ENCODE measurements around the gene FMO1. TPM values are rescaled to one million over a fixed set of nuclear protein-coding genes. Genes with fewer than 3 reads are reported as not detected.

Gene FMO1
- polyA plus RNA-seq, 1 donor from 2014 or later, result not detected

DNA sequence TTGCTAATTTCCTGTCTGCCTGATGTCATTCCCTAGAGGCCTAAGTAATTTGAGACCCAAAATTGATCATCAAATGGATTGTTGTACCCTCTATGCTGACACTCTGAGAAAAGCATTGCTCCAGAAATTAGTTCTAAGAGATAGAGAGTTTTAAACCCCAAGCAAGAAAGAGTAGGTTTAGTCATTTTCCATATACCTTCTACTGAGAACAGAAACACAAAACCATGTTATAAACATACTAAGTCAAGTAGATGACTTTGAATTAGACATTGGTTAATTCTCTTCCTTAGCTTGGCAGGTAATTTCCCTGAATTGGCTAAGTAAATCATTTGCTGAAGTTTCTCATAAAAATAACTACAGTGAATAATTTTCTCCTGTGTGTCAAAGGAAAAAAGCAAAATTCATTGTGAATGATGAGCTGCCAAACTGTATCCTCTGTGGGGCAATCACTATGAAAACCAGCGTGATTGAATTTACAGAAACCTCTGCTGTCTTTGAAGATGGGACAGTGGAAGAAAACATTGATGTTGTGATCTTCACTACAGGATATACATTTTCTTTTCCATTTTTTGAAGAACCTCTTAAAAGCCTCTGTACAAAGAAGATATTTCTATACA lies 85.8 kb downstream of the FMO1 start:
- H4K20me1 ChIP-seq (ENCODE audit: insufficient read depth), result no peaks in the 10 kb centered on the region
- no peak overlapping the region for H3K9ac ChIP-seq (ENCODE audit: low read length)
- no peak overlapping the region for H3K4me2 ChIP-seq (ENCODE audit: low read length)
- TF ChIP-seq EZH2 (IDR thresholded peaks at IDR 0.05; ENCODE audit: borderline replicate concordance, insufficient read depth, low read length, poor library complexity, severe bottlenecking) (no peak), SMC3 (conservative IDR thresholded peaks at IDR 0.05; ENCODE audit: poor library complexity) (no peak), TAF1 (IDR thresholded peaks at IDR 0.05; ENCODE audit: low read depth) (no peak), RAD21 (conservative IDR thresholded peaks at IDR 0.05) (no peak), EP300 (conservative IDR thresholded peaks at IDR 0.05; ENCODE audit: poor library complexity, severe bottlenecking) (no peak), POLR2AphosphoS5 (IDR thresholded peaks at IDR 0.05) (no peak), MXI1 (conservative IDR thresholded peaks at IDR 0.05; ENCODE audit: poor library complexity, severe bottlenecking) (no peak)
- TF ChIP-seq, protein P1, sequence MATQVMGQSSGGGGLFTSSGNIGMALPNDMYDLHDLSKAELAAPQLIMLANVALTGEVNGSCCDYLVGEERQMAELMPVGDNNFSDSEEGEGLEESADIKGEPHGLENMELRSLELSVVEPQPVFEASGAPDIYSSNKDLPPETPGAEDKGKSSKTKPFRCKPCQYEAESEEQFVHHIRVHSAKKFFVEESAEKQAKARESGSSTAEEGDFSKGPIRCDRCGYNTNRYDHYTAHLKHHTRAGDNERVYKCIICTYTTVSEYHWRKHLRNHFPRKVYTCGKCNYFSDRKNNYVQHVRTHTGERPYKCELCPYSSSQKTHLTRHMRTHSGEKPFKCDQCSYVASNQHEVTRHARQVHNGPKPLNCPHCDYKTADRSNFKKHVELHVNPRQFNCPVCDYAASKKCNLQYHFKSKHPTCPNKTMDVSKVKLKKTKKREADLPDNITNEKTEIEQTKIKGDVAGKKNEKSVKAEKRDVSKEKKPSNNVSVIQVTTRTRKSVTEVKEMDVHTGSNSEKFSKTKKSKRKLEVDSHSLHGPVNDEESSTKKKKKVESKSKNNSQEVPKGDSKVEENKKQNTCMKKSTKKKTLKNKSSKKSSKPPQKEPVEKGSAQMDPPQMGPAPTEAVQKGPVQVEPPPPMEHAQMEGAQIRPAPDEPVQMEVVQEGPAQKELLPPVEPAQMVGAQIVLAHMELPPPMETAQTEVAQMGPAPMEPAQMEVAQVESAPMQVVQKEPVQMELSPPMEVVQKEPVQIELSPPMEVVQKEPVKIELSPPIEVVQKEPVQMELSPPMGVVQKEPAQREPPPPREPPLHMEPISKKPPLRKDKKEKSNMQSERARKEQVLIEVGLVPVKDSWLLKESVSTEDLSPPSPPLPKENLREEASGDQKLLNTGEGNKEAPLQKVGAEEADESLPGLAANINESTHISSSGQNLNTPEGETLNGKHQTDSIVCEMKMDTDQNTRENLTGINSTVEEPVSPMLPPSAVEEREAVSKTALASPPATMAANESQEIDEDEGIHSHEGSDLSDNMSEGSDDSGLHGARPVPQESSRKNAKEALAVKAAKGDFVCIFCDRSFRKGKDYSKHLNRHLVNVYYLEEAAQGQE (IDR thresholded peaks at IDR 0.05; ENCODE audit: borderline replicate concordance), result no peak
- TF ChIP-seq, protein P2, sequence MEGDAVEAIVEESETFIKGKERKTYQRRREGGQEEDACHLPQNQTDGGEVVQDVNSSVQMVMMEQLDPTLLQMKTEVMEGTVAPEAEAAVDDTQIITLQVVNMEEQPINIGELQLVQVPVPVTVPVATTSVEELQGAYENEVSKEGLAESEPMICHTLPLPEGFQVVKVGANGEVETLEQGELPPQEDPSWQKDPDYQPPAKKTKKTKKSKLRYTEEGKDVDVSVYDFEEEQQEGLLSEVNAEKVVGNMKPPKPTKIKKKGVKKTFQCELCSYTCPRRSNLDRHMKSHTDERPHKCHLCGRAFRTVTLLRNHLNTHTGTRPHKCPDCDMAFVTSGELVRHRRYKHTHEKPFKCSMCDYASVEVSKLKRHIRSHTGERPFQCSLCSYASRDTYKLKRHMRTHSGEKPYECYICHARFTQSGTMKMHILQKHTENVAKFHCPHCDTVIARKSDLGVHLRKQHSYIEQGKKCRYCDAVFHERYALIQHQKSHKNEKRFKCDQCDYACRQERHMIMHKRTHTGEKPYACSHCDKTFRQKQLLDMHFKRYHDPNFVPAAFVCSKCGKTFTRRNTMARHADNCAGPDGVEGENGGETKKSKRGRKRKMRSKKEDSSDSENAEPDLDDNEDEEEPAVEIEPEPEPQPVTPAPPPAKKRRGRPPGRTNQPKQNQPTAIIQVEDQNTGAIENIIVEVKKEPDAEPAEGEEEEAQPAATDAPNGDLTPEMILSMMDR (IDR thresholded peaks at IDR 0.05; ENCODE audit: poor library complexity, severe bottlenecking), result no peak
- H3K4me3 ChIP-seq (ENCODE audit: low read length), result no peak overlapping the region
- no peaks in the 10 kb centered on the region for H3K9me2 ChIP-seq (ENCODE audit: insufficient read depth, low read length)
- no peaks in the 10 kb centered on the region for H3K36me3 ChIP-seq (ENCODE audit: insufficient read depth, low read length)
- no peaks in the 10 kb centered on the region for H3K79me2 ChIP-seq (replicated peaks; ENCODE audit: insufficient read depth, low read length)
- no peaks in the 10 kb centered on the region for H3K27me3 ChIP-seq (ENCODE audit: insufficient read depth, low read depth, low read length)
- no peak overlapping the region for H3K27ac ChIP-seq (ENCODE audit: low read length)
- H3F3A ChIP-seq (ENCODE audit: insufficient read depth, low read length, poor library complexity, severe bottlenecking), result no peaks in the 10 kb centered on the region
- H2AFZ ChIP-seq (ENCODE audit: low read depth, low read length), result no peak overlapping the region
- no peaks in the 10 kb centered on the region for H3K9me3 ChIP-seq (ENCODE audit: low read length)

Small RNA genes within 50 kb of the gene (small RNA-seq; reads per million reads assigned to genes)
- gene RF00019, result 0 to 1.2 (median 0) reads per million in 3 experiments

Other genes starting within 250 kb of the FMO1 start
- not detected in 2 replicates for gene FMO3, start 157.6 kb upstream of the FMO1 start, polyA plus RNA-seq
- not detected in 2 replicates for gene FMO2, start 63.2 kb upstream of the FMO1 start, polyA plus RNA-seq
- not detected in 2 replicates for gene FMO4, start 65.7 kb downstream of the FMO1 start, polyA plus RNA-seq
- 42.4 and 47.6 TPM in 2 replicates for gene PRRC2C, start 237.0 kb downstream of the FMO1 start, polyA plus RNA-seq